Endothelial cell of hepatic sinusoid (primary cell): Measurements from ENCODE around the gene ATP6V1B1.

Experiments used
- in situ Hi-C: cut with HindIII; loops from 2 replicates; pipeline ENCODE4 v1.10.0; 2017; ENCODE audit warnings: low sequenced_read_pairs

Gene ATP6V1B1

GRCh38 chr2:70964596-70965386 is 29.1 kb downstream of the ATP6V1B1 start:
- in situ Hi-C loops, result no loop called here

DNA sequence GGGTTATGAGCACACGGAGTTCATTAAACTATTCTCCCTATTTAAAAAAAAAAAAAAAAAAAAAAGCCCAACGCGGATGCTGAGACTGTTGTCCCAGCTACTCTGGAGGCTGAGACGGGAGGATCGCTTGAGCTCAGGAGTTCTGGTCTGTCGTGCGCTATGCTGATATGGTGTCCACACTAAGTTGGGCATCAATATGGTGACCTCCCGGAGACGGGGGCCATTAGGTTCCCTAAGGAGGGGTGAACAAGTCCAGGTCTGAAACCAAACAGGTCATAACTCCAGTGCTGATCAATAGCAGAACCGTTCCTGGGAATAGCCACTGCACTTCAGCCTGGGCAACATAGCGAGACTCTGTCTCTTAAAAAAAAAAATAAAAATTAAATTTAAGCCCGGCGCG is 29.8 kb downstream of the ATP6V1B1 start:
- in situ Hi-C loops, result no loop called here

- in situ Hi-C loops, result no loop called here
Measured at GRCh38 chr2:70966681-70967080, 31.0 kb downstream of the ATP6V1B1 start.

GRCh38 chr2:70967189-70967588 is 31.5 kb downstream of the ATP6V1B1 start:
- in situ Hi-C loops, result no loop called here

GRCh38 chr2:70974592-70974991 is 38.9 kb downstream of the ATP6V1B1 start:
- in situ Hi-C loops, result no loop called here

DNA sequence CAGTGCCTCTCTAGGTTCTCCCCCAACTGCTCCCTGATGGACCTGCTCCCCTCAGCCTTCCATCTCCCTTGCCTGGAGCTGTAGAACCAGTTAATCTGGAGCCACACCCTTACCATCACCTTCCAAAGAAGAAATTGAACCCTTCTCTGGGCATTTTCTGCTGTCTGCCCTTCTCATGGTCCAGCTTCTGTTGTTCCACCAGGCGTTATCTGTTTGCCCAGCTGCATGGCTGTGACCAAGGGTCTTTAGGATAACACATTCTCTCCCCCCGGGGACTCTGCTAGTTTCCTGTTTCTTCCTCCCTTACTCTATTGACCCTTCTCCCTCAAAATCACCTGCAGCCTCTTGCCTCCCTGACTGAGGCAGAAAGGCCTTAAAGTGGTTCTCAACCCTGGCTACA is 39.5 kb downstream of the ATP6V1B1 start:
- in situ Hi-C loops, result no loop called here

GRCh38 chr2:70977605-70978205 is 42.0 kb downstream of the ATP6V1B1 start:
- in situ Hi-C loops, result no loop called here

DNA sequence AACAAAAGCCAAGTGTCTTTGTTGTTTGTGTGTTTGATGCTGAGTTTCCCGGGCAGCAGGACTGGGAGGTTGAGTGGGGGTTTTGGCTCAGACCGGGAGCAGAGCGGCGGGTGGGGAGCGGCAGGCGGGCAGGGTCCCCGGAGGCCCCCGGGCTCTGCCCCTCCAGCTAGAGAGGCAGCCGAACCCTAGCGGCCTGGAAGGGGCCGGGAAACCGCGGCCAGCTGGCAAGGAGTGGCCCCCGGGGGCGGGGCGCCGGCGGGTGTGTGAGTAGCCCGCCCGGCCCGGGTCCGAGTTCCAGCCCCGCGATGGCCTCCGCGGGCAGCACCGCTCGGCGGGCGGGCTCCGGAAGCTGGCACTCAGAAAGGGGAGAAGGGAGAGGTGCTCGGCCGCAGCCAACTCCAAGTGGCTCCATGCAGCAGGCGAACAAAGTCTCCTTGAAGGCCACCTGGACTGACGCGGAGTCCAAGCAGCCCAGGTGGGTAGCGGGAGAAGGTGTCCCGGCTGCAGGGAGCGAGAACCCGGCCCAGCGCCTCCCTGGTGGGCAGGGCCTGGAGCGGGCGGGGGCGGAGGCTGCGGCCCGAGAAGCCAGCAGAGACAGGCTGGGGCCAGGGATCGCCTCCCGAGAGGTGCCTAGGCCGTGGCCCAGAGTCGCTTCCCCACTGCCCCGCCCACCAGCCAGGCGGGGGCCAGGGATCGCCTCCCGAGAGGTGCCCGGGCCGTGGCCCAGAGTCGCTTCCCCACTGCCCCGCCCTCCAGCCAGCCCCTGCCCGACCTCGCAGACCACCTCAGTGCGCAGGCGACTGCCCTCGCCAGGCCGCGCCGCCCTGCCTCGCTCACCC is 42.9 kb downstream of the ATP6V1B1 start, which contains the start of gene ANKRD53:
Gene ANKRD53 (plus strand): TSS at position 290 of the 839 bp plus-strand sequence. CDS start 16 bp downstream, at position 306.
- in situ Hi-C loops, result no loop called here

DNA sequence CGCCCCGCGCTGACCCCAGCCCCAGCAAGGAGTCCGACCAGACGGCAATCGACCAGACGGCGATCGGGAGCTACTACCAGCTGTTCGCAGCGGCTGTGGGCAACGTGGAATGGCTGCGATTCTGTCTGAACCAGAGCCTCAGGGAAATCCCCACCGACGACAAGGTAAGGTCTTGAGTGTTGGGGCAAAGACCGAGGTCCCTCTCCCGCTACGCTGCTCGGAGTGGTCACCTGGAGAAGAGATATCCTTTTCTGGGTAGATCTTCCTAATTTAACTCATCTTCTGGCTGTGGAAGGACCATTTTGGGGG is 43.4 kb downstream of the ATP6V1B1 start:
- in situ Hi-C loops, result no loop called here

- in situ Hi-C loops, result no loop called here
Measured at GRCh38 chr2:70979626-70980025, 43.9 kb downstream of the ATP6V1B1 start.

GRCh38 chr2:70981421-70981820 is 45.7 kb downstream of the ATP6V1B1 start:
- in situ Hi-C loops, result no loop called here

GRCh38 chr2:70981866-70982810 is 46.4 kb downstream of the ATP6V1B1 start:
- in situ Hi-C loops, result no loop called here

GRCh38 chr2:70982971-70983370 is 47.3 kb downstream of the ATP6V1B1 start:
- in situ Hi-C loops, result no loop called here

DNA sequence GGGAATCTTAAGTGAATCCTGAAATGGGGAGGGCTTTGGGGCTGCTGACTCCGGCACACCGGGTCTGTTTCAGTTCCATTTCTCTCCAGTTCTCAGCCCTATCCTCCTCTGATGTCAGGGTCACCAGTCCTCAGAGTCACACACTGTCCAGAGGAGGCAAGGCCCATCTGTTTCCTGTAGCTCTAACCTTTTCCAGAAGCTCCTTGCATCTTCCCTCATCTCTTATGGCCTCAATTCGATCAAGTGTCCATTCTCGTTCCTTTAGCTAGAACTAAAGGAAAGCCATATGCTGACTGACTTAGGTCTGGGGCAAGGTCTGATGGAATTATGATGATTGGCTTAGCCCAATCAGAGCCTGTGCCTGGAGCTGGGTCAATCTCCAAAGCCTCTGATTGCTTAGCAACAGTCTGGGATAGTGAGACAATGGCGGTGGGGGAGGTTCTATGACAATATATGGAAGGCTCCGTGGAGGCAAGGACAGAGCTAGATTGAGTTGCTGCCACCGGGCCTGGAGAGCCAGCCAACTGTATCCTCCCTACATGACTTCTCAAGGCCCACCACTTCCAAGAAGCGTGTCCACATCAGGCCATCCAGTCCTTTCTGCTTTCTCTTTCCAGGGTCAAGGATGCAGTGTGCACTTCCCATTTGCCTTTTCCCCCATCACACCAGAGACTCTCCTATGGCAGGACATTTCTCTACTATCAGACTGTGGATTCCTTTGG is 48.0 kb downstream of the ATP6V1B1 start:
- in situ Hi-C loops, result no loop called here

DNA sequence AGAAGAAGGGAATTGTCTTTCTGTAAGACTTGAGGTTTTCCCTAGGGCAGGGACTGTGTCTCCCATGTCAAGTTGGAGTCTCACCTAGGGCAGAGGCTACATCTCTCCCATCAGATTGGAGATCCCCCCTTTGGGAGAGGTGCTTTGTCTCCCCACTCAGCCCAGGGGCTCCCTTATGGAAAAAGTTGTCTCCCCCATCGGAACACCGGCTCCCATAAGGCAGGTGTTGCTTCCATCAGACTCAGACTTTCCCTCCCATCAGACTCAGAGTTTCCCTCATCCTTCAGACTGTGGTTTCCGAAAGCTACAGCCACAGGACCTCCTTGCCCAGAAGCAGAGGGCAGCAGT is 48.5 kb downstream of the ATP6V1B1 start:
- in situ Hi-C loops, result no loop called here

DNA sequence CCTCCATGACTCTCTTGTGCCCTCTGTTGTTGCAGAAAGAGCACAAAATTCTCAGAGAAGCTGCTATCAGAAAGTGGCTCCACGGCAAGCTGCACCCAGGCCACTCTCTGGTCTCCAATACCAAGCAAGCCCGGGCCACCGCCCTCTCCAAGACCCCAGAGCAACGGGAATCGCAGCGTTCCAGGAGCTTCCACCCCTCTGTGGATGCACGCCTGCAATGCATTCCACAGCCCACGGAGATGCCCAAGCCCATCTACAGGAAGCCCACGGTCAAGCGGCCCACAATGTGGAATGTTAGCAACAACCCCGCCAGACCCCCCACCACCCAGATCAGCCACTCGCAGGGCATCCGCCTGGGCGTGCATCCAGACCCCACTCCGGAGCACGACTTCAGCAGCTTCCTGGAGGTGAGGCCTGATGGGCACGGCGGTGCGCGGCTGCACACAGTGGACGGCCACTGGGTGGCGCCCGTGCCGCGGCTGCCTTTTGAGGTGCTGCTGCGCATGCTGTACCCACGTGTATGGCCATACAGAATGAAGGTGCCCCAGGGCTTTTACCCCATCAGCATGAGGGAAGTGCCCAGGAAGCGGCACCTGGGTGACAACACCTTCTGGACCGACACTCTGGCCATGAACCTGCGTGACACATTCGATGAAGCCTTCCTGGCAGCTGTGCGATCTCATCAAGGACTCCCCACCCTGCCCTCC is 49.0 kb downstream of the ATP6V1B1 start:
- in situ Hi-C loops, result no loop called here

GRCh38 chr2:70985283-70985688 is 49.6 kb downstream of the ATP6V1B1 start:
- in situ Hi-C loops, result no loop called here

- in situ Hi-C loops, result no loop called here
Measured at GRCh38 chr2:70985956-70986355, 50.3 kb downstream of the ATP6V1B1 start.

DNA sequence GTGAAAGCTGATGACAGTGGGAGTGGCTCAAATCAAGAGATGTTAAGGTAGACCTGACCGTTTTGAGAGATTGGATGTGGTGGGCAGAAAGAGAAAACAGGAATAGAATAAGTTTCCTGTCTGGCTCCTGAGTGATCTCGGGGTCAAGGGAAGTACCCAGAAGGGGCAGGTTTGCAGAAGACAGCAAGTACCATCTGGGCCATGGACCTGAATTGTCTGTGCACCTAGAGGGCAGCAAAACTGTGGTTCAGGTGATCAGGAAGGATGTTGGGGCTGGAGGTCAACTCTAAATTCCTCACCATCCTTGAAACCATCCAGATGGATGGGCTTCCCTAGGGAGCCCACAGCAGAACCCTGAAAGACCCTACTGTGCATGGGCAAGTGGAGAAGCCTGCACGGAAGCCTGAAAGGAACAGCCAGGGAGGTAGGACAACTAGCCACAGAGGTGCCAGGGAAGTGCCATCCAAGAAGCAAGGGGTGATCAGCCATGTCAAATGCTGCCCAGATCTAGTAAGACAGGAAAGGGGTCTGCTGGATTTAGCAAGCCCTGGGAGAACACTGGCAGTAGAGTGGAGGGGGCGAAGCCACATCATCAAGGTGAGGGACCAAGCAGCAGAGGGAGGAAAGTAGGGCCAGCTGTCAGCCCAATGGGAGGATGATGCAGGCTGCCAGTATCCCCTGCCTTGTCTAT is 50.9 kb downstream of the ATP6V1B1 start:
- in situ Hi-C loops, result no loop called here
